Measurements from ENCODE around the gene CGNL1.

The CGNL1 gene

DNA sequence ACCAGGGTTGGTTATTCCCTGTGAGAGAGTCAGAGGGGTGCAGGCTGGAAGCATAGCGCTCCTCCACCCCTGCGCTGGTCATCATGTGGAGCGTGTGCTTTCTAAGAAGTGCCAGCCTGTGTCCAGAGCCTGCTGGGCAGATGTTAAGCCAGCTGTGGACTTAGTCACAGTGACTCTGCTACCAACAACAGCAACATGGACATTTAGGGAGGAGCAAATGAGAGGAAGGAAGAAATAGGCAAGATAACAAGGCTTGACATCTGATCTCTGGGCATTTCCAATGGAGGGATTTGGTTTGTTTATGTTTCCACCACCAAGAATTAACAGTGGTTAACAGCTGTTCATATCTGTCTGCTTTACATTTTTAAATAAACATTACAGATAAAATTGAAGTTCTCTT is 179.0 kb downstream of the CGNL1 start:
- TF ChIP-seq, protein P1, sequence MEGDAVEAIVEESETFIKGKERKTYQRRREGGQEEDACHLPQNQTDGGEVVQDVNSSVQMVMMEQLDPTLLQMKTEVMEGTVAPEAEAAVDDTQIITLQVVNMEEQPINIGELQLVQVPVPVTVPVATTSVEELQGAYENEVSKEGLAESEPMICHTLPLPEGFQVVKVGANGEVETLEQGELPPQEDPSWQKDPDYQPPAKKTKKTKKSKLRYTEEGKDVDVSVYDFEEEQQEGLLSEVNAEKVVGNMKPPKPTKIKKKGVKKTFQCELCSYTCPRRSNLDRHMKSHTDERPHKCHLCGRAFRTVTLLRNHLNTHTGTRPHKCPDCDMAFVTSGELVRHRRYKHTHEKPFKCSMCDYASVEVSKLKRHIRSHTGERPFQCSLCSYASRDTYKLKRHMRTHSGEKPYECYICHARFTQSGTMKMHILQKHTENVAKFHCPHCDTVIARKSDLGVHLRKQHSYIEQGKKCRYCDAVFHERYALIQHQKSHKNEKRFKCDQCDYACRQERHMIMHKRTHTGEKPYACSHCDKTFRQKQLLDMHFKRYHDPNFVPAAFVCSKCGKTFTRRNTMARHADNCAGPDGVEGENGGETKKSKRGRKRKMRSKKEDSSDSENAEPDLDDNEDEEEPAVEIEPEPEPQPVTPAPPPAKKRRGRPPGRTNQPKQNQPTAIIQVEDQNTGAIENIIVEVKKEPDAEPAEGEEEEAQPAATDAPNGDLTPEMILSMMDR (conservative IDR thresholded peaks at IDR 0.05) = no peak
- TF ChIP-seq ZFX (IDR thresholded peaks at IDR 0.05) = no peak
- H3K27ac ChIP-seq = no peak overlapping the region

DNA sequence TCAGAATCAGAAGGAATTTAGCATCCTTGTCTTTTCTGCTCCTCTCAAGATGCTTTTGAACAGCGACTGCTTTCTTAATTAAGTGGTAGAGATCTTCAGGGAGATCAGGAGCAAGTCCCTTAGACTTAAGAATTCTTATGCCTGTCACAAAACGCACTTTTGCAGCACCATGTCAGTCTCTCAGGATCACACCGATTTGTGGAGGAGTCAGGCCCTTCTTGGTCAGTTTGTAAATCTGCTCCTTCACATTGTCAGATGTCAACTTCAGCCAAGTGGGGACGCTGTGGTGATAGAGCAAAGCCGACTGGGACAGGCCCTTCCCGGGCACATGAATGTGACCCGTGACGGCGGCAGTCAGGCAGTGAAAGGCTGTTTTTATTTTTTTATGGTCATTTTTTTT is 179.7 kb downstream of the CGNL1 start:
- H3K27ac ChIP-seq = no peak overlapping the region
- TF ChIP-seq, protein P1 (conservative IDR thresholded peaks at IDR 0.05) = no peak
- no peak for TF ChIP-seq ZFX (IDR thresholded peaks at IDR 0.05)

DNA sequence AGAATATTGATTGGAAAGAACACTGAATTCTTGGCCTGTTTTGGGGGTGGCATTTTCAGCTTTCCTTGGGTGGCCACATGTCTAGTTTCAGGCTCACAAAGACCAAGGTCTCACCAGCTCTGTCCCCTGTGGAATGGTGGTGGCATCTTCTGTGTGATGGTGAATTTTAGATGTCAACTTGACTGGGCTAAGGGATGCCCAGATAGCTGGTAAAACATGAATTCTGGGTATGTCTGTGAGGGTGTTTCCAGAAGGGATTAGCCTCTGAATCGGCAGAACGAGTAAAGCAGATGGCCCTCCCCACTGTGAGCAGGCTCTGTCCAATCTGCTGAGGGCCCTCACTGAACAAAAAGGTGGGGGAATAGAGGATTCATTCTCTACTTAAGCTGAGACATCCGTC is 181.0 kb downstream of the CGNL1 start:
- no peak overlapping the region for H3K27ac ChIP-seq
- TF ChIP-seq ZFX (IDR thresholded peaks at IDR 0.05) = no peak
- TF ChIP-seq, protein P1 (conservative IDR thresholded peaks at IDR 0.05) = no peak

GRCh38 chr15:57557810-57558209 is 181.5 kb downstream of the CGNL1 start:
- H3K27ac ChIP-seq = no peak overlapping the region
- TF ChIP-seq ZFX (IDR thresholded peaks at IDR 0.05) = no peak
- TF ChIP-seq, protein P1 (conservative IDR thresholded peaks at IDR 0.05) = no peak

GRCh38 chr15:57559875-57560274 is 183.6 kb downstream of the CGNL1 start:
- TF ChIP-seq, protein P1 (conservative IDR thresholded peaks at IDR 0.05) = peak; percentile 93
- no peak for TF ChIP-seq ZFX (IDR thresholded peaks at IDR 0.05)

DNA sequence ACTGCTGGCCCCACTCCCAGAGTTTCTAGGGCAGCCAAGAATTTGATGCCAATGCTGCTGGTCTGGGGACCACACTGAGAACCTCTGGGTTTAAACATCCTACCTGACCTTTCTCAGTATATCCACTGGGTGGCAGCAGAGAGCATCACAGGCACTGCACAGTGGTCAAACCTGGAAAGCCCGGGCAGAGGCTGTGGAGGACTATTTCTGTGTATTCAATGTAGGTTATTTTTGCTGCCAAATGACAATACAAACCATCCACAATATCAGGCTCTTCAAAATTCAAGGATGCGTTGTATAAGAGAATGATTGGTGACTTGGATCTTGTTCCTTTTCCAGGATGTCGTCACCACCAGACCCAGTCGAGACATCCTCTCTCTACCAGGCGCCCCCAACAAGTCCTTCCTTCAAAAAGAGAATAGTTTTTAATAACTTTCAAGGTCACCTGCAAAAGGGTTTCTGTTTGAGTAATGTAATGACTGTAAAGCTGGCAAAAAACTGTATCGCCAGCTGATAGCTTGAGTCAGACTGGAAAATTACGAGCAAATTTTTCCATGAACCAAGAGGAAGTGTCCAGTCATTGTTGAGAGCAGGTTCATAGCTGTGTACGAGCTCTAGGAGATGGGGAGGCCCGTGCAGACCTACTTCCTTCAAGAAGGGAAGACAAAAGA is 184.9 kb downstream of the CGNL1 start:
- TF ChIP-seq, protein P1 (conservative IDR thresholded peaks at IDR 0.05) = peak; percentile 94
- TF ChIP-seq ZFX (IDR thresholded peaks at IDR 0.05) = no peak
- no peak overlapping the region for H3K27ac ChIP-seq

More at GRCh38 chr15:57559875-57560274, 183.6 kb downstream of the CGNL1 start:
- no peak overlapping the region for H3K27ac ChIP-seq

DNA sequence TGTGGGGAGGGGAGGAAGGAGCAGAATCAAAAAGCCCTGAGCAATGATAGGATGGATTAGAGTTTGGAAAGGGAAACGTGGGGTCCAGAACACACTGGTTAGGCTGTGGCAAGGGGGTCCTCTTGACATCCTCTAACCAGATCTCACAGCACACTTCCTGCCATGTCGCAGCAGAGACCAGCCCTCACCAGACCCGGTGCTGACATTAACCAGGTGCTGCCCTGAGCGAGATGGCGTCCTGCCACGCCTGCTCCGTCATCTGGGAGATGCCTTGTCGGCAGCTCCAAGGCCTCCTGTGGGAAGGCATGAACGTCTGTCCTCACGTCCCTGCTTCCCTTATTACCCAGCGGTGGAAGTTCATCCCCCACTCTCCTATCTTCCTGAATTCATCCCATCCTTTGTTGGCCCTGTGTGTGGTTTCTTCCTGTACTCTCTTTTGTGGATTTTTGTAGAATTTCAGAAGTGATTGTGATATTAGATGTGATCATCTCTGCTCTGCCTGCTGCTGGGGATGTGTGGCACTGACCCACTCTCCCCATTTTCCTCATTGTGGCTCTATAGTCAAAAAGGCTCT is 186.0 kb downstream of the CGNL1 start:
- H3K27ac ChIP-seq = no peak overlapping the region
- TF ChIP-seq, protein P1 (conservative IDR thresholded peaks at IDR 0.05) = no peak
- TF ChIP-seq ZFX (IDR thresholded peaks at IDR 0.05) = no peak

All from C4-2B (cell line).